SK-N-SH (cell line): Measurements from ENCODE around the gene WDR26.

Source experiments
- NFIC ChIP-seq: IDR thresholded peaks from 2 replicates; pipeline ENCODE4 v1.4.0; 2012; ENCODE audit warnings: borderline replicate concordance
- NRF1 ChIP-seq: IDR thresholded peaks from 2 replicates; pipeline ENCODE4 v1.6.1; 2012; ENCODE audit warnings: low read depth, mild to moderate bottlenecking, low read length
- TF ChIP-seq, protein P1 (sequence below): fragments of 200-600 bp; sonication (generic); IDR thresholded peaks from 2 replicates; pipeline ENCODE4 v1.6.1; 2017; ENCODE audit warnings: antibody characterized with exemption, mild to moderate bottlenecking, moderate library complexity
- TF ChIP-seq, protein P2 (sequence below): IDR thresholded peaks from 2 replicates; pipeline ENCODE4 v1.6.1; 2012; ENCODE audit warnings: mild to moderate bottlenecking, low read depth, low read length, moderate library complexity
- TF ChIP-seq, protein P3 (sequence below): fragments of 150-350 bp; IDR thresholded peaks from 2 replicates; pipeline ENCODE4 v1.6.1; 2017; ENCODE audit warnings: antibody characterized with exemption, low read length, low read depth, borderline replicate concordance

DNA sequence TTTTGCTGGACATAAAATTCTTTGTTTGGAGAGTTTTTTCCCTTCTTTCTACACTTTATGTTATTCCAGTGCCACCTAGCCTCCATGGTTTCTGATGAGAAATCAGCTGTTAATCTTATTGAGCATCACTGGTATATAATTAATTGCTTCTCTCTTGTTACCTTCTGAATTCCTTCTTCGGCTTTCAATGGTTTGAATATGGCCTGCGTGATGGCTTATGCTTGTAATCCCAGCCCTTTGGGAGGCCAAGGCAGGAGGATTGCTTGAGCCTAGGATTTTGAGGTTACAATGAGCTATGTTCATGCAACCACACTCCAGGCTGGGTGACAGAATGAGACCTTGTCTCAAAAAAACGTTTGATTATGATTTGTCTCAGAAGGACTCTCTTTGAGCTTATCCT is 90.9 kb downstream of the WDR26 start:
- TF ChIP-seq, protein P1, sequence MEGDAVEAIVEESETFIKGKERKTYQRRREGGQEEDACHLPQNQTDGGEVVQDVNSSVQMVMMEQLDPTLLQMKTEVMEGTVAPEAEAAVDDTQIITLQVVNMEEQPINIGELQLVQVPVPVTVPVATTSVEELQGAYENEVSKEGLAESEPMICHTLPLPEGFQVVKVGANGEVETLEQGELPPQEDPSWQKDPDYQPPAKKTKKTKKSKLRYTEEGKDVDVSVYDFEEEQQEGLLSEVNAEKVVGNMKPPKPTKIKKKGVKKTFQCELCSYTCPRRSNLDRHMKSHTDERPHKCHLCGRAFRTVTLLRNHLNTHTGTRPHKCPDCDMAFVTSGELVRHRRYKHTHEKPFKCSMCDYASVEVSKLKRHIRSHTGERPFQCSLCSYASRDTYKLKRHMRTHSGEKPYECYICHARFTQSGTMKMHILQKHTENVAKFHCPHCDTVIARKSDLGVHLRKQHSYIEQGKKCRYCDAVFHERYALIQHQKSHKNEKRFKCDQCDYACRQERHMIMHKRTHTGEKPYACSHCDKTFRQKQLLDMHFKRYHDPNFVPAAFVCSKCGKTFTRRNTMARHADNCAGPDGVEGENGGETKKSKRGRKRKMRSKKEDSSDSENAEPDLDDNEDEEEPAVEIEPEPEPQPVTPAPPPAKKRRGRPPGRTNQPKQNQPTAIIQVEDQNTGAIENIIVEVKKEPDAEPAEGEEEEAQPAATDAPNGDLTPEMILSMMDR, result no peak
- TF ChIP-seq, protein P2, sequence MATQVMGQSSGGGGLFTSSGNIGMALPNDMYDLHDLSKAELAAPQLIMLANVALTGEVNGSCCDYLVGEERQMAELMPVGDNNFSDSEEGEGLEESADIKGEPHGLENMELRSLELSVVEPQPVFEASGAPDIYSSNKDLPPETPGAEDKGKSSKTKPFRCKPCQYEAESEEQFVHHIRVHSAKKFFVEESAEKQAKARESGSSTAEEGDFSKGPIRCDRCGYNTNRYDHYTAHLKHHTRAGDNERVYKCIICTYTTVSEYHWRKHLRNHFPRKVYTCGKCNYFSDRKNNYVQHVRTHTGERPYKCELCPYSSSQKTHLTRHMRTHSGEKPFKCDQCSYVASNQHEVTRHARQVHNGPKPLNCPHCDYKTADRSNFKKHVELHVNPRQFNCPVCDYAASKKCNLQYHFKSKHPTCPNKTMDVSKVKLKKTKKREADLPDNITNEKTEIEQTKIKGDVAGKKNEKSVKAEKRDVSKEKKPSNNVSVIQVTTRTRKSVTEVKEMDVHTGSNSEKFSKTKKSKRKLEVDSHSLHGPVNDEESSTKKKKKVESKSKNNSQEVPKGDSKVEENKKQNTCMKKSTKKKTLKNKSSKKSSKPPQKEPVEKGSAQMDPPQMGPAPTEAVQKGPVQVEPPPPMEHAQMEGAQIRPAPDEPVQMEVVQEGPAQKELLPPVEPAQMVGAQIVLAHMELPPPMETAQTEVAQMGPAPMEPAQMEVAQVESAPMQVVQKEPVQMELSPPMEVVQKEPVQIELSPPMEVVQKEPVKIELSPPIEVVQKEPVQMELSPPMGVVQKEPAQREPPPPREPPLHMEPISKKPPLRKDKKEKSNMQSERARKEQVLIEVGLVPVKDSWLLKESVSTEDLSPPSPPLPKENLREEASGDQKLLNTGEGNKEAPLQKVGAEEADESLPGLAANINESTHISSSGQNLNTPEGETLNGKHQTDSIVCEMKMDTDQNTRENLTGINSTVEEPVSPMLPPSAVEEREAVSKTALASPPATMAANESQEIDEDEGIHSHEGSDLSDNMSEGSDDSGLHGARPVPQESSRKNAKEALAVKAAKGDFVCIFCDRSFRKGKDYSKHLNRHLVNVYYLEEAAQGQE, result no peak
- TF ChIP-seq NFIC (no peak), NRF1 (no peak)
- TF ChIP-seq, protein P3, sequence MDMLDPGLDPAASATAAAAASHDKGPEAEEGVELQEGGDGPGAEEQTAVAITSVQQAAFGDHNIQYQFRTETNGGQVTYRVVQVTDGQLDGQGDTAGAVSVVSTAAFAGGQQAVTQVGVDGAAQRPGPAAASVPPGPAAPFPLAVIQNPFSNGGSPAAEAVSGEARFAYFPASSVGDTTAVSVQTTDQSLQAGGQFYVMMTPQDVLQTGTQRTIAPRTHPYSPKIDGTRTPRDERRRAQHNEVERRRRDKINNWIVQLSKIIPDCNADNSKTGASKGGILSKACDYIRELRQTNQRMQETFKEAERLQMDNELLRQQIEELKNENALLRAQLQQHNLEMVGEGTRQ, result no peak
